IPS DF 4.7 (cell line): Measurements from ENCODE around the gene HSDL2.
"Not testable (repeated sequence)": the region's sequence is repeated elsewhere in the genome, so short reads cannot be mapped to it uniquely, and the experiment has no call there.

Source experiments
- DNase-seq: peaks from one replicate; pipeline ENCODE4 v3.0.0-alpha.2; 2013; ENCODE audit warnings: low spot score; ENCODE audit errors: extremely low read depth

Gene HSDL2

DNA sequence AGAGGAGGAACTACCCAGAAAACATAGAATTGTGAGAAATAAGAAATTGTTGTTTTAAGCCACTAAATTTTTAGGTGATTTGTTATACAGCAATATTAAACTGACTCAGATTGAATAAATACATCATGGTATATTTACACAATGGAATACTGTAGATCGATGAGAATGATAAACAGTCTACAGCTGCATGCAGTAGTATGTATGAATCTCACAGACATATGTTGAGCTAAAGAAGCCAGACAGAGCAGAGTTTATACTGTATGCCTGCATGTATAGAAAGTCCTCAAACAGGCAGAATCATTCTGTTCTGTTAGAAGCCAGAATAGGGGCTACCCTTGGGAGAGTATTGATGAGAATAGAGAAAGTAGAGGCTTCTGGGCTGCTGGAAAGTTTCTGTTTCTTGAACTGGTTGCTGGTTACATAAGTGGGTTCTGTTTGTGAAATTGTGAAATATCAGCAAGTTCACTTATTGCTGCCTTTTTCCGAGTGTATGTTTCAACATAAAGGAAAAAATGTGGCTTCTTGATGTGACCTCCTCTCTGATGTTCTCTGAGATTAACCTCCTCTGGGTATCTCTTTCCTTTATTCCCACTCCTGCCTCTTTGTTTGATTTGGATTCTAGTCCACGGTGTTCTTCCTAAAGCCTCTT, 116.3 kb downstream of the HSDL2 start:
- no peak for DNase-seq

DNA sequence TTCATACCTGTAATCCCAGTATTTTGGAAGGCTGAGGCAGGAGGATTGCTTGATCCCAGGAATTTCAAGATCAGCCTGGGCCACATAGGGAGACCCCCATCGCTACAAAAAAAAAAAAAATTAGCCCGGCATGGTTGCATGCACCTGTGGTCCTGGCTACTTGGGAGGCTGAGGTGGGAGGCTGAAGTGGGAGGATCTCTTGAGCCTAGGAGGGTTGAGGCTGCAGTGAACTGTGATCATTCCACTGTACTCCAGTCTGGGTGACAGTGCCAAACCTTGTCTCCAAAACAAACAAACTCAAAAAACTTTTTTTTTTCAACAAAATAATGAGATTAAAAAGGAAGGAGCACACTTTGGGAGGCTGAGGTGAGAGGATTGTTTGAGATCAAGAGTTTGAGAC, 120.9 kb downstream of the HSDL2 start:
- DNase-seq, result no peak

DNA sequence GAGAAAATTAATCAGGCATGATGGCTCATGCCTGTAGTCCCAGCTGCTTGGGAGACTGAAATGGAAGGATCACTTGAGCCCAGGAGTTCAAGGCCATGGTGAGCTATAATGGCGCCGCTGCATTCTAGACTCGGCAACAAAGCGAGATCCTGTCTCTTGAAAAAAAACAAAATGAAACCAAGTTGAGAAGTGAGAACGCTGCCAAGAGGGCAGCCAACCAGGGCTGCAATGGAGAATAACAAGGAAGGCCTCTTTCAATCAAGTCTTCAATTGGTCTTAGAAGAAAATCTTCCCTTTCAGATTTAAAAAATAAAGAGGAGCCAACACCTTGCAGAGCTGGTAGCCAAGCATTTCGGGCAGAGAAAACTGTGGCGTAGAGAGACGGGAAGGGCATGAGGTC, 121.4 kb downstream of the HSDL2 start:
- DNase-seq, result no peak

DNA sequence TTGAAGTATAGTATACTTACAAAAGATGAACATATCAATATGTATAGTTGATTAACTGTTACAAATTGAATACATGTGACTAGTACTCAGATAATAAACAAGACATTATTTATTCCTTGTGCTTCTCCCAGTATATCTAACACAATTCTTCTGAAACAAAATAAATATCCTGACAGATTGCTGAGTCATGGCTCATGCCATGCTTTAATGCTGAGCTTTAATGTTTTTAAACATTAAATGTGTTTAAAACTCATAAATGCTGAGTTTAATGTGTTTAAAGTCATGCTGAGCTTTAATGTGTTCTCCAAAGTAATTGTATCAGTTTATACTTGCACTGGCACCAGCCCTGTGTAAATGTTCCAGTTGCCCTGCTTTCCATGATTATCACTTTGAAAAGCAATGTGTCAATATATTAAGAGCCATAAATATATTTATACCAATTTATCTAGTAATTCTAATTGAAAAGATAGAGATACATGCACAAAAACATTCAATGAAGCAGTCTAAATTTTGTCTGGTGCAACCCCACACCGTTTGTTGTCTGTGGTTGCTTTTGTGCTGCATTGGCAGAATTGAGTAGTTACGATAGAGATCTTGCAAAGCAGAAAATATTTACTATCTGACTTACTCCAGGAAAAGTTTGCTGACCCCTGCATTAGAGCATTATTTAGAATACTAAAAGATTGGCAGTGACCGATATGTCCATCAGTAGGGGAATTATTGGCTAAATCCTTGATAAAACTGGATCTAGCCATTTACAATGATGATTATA, 122.5 kb downstream of the HSDL2 start:
- DNase-seq, result no peak

DNA sequence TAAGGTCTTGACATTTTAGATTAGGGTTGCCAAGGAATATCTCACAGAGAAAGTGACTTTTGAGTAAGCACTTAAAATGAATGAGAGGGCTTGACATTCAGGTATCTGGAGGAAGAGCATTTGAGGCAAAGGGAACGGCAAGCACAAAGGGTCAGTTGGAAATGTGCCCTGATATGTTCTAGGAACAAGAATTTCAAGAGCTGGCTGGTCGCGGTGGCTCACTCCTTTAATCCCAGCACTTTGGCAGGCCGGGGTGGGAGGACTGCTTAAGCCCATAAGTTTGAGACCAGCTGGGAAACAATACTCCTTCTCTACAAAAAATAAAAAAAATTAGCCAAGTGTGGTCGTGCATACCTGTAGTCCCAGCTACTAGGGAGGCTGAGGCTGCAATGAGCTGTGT, 123.3 kb downstream of the HSDL2 start:
- no peak for DNase-seq

DNA sequence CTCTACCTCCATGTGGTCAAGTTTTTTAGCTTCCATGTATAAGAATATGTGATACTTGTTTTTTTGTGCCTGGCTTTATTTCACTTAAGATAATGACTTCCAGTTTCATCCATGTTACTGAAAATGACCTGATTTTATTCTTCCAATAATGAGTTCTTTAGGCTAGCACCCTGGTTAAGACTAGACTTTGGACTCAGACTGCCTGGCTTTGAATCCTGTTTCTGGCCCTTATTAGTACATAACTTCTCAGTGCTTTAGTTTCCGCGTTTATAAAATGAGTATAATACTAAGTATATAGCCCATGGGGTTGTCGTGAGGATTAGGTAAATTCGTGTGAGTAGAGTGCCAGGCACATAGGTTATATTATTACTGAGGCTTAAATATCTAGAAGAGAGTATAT, 125.2 kb downstream of the HSDL2 start:
- no peak for DNase-seq

DNA sequence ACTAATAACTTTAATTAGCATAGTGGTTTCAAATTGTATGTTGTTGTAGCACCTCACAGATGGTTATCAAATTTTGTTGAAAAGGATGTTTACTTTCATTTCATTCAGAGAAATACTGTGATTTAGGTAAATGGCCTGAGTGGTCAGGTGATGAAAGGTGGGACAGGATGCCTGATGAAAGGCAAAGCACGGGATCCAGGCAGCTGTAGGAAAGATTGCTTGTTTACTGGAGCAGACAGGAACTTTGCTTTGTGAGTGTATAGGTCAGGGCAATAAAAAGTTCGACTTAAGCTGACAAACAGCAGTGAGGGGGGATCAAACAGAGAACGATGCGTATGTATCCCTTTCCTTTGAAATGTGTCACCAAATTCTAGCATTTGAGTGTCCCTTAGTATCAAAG, 125.7 kb downstream of the HSDL2 start:
- DNase-seq, result no peak

DNA sequence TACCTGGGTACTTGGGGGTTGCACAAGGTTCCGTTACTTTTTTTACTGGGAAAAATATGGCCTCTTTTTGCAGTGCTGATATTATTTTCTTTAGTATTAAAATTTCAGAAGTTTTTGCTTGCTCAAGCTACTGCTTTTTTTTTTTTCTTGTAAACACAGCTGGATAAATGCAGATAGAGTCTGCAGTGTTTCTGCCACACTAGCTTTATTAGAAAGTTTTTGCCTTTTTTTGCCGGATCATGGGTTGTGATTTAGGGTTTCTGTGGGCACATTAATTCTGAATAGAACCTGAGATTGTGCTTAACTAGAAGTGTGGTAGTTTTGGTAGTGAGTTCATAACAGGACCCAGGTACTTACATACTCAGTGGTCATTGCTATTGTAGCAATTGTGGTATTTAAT, 126.7 kb downstream of the HSDL2 start:
- no peak for DNase-seq

GRCh38 chr9:112507001-112507680, 127.2 kb downstream of the HSDL2 start:
- no peak for DNase-seq

GRCh38 chr9:112508377-112508776, 128.5 kb downstream of the HSDL2 start:
- DNase-seq, result no peak

- not testable (repeated sequence) for DNase-seq
Observed at GRCh38 chr9:112512377-112512776, 132.5 kb downstream of the HSDL2 start.

DNA sequence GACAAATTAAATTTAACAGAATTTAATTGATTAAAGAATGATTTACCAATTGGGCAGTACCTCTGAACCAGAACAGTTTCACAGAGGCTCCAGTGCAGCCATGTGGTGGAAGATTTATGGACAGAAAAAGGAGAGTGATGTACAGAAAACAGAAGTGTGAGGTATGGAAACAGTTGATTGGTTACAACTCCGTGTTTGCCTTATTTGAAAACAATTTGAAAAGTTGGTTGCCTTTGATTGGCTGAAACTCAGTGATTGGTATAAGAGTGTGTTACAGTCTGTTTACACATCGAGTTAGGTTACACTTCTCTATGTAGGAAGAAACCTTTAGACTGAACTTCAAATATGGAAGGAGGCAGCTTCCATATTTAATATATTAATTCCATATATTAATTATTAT, 136.9 kb downstream of the HSDL2 start:
- DNase-seq, result no peak

DNA sequence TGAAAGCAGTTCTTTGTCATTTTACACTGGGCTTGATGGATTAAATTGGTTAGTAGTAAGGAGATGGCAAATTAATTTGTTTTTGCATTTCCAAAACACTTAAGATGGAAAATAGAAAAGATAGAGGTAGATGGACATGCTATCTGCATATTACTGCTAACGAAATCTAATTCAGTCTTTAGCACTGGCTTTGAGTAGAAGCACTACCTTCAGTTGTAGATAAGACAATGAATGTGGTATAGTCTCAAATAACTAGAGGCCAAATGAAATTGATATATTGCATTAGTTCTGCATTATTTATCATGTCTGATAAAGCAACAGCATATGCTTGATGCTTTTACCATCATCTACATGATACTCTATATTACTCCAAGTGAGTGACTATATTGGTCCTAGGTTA, 140.2 kb downstream of the HSDL2 start:
- no peak for DNase-seq

GRCh38 chr9:112520656-112521055, 140.7 kb downstream of the HSDL2 start:
- no peak for DNase-seq
